Measurements from ENCODE around the gene LAPTM5.

LAPTM5 gene

DNA sequence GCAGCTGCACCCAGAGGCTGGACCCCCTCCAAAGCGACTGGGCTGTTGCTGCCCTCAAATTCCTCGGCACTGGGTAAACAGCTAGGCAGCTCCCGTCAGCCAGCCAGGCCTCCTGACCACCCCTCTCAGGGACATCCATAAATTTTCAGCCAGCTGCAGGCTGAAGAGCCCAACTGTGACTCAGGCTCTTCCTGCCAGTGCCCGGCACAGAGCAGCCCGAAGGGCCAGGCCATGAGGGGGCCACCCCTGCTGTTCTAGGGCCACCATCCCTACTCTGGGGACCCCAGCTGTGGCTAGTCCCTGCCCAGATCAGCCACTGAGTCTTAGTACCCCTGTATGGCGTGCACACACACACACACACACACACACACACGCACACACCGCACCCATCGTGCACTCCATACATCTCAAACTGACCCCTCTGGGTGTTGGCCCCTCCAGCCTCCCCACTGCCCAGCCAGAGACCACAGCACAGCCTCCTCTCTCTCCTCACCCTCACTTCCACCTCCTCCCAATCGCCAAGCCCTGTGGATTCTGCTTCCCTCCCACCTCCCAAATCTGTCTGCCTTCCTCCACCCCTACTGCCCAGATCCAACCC, 6.2 kb upstream of the LAPTM5 start:
- TF ChIP-seq, protein P1, sequence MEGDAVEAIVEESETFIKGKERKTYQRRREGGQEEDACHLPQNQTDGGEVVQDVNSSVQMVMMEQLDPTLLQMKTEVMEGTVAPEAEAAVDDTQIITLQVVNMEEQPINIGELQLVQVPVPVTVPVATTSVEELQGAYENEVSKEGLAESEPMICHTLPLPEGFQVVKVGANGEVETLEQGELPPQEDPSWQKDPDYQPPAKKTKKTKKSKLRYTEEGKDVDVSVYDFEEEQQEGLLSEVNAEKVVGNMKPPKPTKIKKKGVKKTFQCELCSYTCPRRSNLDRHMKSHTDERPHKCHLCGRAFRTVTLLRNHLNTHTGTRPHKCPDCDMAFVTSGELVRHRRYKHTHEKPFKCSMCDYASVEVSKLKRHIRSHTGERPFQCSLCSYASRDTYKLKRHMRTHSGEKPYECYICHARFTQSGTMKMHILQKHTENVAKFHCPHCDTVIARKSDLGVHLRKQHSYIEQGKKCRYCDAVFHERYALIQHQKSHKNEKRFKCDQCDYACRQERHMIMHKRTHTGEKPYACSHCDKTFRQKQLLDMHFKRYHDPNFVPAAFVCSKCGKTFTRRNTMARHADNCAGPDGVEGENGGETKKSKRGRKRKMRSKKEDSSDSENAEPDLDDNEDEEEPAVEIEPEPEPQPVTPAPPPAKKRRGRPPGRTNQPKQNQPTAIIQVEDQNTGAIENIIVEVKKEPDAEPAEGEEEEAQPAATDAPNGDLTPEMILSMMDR (IDR thresholded peaks at IDR 0.05), result no peak

DNA sequence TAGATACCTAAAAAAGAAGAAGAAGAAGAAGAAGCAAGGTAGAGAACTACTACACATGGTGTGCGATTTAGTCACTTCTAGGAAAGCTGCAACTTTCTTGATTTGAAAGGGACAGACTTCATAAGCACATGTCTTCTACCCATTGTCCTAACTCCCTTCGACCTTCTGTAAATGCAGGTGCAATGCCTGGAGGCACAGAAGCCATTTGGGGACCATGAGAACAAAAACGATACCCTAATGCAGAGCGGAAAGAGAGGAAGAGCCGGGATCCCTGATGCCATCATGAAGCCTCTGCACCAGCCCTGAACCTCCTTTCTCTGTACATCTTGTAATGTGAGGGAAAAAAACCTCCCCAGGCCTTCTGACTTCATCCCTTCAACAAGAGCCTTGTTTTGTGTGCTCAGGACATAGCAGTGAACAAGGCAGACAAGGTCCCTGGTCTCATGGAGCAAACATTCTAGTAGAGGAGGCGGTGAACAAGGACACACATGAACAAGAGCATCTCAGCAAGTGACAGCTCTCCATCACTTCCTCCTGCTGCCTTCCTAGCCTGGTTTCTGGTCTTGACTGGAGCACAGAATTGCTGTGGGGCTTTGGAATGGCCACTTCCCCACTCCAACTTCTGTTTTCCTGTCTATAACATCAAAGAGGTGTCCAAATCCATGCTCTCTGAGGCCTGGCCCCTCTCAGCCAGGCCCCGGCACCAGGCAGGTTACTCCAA, 5.5 kb upstream of the LAPTM5 start:
- TF ChIP-seq, protein P1 (IDR thresholded peaks at IDR 0.05), result no peak

DNA sequence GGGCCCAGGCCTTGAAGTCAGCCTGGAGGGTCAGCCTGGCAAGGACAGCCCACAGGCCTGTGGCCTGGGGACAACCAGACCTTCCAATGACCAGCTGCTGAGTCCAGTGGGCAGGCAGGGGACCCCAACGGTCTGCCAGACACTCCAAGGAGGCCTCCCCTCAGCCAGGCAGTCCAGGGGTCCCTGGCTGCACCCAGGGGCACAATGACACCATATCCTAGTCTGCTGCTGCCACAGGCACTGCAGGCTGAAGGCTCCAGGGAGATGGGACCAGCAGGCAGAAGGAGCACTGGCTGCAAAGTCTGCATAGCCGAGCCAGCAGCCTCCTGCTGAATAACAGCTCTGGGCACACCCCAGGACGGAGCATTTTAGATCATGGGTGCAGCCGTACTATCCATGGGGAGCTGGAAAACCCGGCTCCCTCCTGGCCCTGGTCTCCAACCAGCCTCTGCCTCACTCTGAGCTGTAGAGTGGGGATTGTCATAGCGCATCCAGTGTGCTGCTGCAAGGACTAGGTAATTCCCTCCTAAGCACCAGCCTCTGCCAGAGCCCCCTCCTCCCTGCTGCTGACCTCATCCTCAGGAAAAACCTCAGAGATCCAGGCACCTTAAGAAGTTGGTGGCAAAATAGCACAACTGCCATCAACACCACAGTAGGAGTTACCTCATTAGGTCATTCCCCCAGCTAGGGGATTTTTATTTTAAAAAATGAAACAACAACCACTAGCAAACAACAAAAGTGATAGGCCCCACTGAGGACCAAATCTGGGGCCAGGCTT, 4.8 kb upstream of the LAPTM5 start:
- TF ChIP-seq, protein P1 (IDR thresholded peaks at IDR 0.05), result no peak

DNA sequence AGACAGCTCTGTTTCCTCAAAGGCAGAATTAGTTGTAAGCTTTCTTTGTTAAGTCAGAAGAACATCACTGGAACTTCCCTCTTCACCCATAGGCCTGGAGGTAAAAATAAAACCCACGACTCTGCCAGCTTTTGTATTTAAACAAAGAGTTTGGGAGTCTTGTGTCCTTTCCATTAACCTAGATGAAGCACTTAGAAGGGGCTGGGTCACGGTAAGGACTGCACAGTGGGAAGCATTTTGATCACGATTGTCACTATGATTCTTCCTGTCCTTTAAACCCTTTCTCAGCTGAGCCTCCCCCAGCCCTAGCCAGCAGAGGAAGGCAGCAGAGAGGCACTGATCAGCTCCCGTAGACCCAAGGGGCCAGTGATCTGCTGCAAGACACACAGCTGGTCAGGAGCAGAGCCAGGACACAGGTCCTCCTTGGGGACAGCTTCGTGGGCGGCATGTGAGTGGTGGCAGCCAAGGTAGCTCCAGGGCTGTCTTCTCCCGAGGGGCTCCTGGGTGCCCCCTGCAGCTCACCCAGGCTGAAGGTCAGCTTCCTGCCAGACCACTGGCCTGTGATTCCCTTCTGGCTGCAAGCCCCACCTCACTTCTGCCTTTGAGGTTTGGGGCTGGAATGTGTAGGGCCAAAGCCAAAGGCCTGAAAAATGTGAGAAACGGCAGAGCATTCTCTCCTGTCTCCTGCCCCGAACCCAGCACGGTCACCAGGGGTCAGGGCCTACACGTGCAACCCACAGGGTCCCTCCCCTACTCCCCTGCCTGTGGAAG, 4.0 kb upstream of the LAPTM5 start:
- TF ChIP-seq, protein P1 (IDR thresholded peaks at IDR 0.05), result no peak

DNA sequence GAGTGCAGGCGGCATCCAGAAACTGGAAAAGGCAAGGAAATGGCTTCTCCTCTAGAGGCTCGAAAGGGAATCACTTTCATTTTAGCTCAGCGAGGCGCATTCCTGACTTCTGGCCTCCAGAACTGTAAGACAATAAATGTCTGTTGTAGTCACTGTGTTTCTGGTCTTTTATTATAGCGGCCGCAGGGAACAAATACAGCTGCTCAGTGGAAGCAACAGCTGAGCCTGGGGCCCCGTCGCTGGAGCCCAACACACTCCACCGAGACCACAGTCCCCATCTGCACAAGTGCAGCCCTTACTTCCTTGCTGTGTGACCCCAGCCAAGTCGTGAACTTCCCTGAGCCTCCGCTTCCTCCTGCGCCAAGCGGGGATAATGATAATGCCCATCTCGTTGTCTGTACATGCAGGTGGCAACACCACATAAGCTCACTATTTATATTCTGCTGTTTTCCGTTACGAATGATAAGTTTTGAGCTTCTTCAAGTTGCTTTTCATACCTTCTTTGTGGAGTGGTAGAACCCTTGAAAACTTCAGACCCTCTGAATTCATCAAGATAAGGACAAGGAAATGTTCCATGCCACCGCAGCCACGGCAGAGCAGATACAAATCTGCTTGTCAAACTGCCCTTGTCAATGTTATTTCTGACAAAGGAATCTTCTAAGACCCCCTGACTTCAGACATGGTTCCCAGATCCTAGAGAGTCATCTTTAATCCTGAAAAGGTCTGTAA, 3.2 kb upstream of the LAPTM5 start:
- TF ChIP-seq, protein P1 (IDR thresholded peaks at IDR 0.05), result no peak

DNA sequence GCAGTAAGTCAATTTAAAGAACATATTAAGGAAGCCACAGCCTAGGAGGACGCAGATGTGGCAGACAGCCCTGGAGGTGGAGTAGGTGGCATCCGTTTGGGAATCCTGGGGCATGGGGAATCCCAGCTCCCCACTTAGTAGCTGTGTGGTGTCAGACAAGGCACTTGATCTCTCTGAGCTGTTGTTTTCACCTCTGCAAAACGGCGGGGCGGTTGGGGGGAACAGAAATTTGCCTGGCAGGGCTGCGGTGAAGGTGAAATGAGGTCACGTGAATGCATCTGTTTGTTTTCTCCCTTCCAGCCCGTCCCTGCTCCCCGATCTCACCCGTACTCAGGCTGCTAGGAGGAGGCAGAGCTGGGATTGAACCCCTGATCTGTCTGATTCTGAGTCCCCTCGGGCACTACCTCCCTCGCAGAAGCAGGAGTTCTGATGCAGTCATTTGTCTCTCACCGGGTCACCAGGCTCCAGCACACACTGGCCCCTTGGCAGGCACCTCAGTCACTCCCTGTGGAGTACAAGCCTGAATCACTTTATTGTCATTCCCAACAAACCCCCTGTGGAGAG, 2.2 kb upstream of the LAPTM5 start:
- TF ChIP-seq, protein P1 (IDR thresholded peaks at IDR 0.05), result no peak

Measured in LNCAP (cell line).